Activated effector memory CD4-positive, alpha-beta T cell treated with anti-CD3 and anti-CD28 coated beads, Interleukin-2, amount 50 U/mL, for 16 hours (primary cell): ENCODE data around the gene XRRA1.

Experiments used
- DNase-seq: peaks from one replicate; pipeline ENCODE4 v3.0.0-alpha.2; 2020

The XRRA1 gene

DNA sequence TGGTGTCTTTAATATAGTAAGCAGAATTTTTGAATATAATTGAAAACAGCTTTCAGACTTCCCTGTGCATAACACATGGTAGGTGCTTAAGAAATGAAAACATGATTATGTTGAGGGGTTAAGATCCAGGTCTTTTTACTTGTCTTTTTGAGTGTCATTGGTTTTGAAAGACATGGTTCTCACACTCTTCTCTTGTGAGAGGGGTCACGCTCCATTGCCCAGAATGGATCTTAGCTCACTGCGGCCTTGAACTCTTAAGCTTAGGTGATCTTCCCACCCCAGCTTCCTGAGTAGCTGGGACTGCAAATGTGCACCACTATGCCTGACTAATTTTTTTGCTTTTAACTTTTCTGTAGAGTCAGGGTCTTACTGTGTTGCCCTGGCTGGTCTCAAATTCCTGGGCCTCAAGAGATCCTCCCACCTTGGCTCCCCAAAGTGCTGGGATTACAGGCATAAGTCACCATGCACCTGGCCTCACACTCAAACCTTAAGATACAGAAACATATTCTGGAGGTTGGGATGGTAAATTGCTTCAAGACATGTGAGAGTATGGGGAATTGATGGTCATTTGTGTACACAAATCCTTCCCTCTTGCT lies 1.6 kb upstream of the XRRA1 start:
- DNase-seq = no peak

DNA sequence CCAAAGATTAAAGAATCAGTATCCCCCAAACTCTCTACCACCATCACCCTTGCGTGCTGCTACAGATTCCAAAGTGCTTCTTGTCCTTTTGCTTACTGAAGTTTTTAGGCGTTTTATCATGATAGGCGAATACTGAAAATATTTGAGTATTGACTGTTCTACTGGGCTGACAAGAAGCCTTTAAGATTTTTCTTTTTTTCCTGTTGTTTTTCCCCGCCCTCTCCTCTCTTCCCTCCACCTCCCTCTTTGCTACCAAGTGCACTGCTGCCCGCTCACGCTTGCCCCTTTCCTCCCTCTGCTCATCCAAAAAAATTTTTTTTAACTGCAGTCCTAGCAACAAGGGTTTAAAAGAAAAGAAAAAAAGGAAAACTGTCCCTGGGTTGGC lies 854 bp upstream of the XRRA1 start:
- DNase-seq = no peak

- no peak for DNase-seq
Measured at GRCh38 chr11:74948546-74948897, 369 bp downstream of the XRRA1 start.

DNA sequence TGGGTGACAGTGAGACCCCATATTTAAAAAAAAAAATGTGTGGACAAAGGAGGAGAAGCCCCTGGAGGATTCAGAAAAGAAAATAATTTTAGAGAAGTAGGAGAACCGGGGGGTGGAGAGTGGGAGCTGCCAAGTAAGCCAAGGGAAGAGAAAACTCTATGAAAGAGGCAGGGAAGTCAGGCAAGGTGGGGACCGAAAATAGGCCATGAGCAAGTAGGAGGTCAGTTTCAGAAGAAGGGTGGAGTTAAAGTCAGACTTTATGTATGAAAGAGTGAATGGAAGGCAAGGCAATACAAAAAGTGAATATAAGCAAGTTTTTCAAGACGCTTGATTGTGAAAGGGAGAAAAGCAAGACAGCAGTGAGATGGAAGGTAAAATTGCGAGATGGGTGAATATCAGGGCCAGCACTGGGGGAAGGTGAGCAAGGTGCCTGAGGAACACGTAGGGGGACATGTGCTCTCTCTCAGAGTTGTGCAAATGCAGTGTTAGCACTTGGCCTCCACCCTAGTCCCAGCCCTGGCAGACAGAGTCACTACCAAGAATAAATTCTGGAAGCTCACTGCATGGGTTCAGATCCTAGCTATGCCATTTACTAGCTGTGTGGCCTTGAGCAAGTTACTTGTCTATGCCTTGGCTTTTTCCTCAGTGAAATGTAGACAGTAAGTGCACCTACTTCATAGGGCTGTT lies 6.7 kb downstream of the XRRA1 start:
- no peak for DNase-seq

DNA sequence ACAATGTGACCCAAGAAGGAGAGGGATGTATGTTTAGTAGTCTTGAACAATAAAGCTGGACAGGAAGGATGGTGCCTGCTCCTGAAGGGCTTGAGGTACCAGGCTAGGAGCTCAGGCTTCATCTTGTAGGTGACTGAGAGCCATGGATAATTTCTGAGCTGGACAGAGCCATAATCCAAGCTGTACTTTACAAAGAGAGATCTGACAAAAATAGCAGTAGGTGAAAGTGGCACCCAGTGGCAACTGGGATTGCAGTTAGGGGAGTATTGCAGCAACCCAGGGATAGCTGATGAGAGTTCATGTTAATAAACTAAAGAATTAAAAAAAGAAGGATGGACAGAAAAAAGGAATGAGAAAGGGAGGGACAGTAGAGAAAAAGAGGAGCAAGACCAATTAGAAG lies 7.4 kb downstream of the XRRA1 start:
- DNase-seq = no peak

DNA sequence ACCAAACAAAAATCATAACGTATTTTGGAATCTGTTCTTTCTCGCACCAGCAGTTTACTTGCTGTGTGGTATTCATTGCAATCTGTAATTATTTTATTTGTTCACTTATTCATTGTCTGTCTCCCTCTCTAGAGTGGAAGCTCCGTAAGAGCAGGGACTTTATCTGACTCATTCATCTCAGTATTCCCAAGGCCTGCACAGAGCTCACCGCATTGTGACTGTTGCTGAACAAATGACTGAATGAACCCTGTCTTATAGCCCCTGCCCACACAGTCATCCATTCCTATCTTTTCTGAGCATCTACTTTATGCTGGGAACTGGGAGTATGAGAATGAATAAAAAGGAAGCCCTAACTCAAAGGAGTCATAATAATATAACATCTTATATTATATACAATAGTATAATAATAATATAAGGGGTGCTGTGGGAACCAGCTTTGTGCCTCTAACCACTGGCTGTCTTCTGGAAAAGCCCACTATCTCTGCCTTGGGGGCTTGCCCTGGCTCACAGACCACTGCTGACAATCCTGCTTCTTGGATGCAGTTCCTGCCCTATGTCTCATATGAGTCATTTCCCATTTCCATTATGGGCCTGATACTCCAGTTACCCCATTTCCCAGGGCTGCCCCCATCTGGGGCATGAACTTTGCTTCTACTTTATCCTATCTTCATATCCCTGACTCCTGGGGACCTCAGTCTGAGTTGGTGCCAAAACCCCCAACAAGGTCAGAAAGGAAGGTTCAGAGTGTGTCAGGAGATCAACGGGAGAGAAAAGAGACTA lies 11.0 kb downstream of the XRRA1 start:
- DNase-seq = no peak

DNA sequence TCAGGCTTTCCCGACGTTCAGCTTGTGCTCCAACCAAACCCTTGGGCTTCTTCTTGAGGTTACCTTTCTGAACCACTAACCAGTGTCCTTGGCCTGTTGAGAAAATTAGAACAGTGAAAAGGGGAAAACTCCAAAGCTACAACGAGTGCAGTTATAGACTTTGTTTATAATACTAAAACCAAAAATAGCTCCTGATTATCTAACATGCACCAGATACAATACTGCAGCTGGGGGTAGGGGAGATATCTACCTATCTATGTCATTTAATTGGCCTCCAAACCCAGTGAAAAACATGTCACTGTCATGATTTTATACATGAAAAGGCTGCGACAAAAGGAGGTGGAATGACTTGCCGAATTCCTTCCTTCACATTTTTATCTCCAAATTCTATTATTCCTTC lies 11.9 kb downstream of the XRRA1 start:
- DNase-seq = no peak

DNA sequence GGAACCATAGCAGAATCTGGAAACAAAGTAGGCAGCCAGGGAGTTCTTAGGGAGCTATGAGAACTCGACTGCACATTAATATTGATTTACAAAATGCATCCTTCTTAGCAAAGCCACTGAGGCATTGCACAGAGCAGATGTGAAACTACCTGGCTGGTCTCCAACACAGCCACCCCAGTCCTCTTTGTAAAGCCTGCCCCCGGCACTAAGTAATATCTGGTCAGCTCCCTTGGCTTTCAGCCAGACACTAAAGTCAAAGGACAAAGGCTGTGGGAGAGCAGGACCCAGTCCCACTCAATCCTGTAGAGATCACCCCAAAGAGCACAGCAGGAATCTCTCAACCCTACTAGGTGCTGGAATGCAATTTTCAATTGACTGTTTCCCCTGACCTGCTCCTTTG lies 12.8 kb downstream of the XRRA1 start:
- DNase-seq = no peak

DNA sequence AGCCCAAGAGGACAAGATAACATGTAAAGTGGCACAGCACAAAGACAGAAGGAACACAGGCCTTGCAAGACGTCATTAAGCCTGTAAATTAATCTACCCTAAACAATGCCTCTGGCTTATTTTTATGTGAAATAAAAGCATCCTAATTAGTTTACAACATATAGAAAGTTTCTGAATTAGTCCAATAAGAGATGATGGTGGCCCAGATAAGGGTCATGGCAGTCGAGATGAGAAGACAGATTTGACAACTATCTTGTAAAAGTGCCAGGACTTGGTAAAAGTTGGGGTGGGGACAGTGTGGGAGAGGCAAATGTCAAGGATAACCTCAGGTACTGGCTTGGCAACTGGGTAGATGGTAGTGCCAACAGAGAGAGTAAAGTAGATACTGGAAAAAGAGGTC lies 13.6 kb downstream of the XRRA1 start:
- DNase-seq = no peak

DNA sequence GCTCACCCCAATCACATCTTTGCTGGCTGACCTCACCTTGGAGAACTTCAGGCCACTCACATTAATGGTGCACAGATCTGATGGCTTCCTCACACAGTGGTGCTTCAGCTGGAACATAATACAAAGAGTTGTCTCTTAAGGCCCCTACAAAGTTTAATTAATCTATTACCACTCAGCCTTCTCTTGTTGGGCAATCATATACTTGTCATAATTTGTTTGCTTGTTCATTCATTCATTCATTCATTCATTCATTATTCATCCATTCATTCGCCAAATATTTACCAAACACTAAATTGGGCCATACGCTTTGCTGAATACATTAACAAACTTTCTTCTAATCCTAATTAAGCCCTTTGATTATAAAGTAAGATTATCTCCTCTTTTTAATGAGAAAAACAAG lies 15.1 kb downstream of the XRRA1 start:
- no peak for DNase-seq

- DNase-seq = no peak
Measured at GRCh38 chr11:74932797-74933196, 16.1 kb downstream of the XRRA1 start.

GRCh38 chr11:74932169-74932568 lies 16.7 kb downstream of the XRRA1 start:
- no peak for DNase-seq

DNA sequence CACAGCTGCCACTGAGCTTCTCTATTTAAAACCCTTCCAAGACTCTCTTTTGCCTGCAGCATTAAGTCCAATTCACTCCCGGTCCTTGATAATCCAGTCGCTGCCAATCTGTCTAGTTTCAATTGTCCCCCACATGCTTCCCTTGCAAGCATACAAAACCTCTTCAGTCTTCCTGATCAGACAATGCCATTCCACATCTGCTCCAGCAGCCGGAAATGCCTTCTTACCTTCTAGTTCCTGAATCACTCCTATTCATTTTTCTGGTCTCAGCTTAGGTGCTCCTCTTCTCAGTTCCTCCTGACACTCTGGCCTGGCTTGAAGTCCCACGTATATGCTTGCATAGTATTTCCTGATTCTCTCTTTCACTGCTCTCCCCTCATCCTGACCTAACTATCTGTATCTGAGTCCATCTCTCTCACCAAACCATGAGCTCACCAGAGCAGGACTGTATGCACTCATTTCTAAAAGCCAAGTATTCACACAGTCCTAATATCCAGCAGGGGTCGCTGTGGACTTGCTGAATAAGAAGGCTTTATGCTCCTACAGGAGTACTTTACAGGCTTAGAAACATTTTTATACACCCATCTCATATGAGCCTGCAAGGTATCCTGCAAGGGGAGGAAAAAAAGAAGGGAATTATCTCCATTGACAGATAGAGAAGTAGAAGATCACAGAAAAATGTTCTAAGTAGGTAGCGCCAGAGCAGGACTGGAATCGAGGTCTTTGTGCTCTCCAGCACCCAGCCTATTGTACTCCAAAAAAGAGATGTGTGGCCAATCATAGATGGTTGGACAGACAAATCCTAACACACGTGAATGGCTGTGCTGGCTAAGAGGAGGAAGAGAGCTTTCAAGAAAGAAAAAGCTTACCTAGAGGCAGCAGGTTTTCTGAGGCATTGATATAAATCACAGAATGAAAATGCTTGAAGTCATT lies 19.2 kb downstream of the XRRA1 start:
- DNase-seq = peak; percentile 83

- no peak for DNase-seq
Measured at GRCh38 chr11:74927496-74927895, 21.4 kb downstream of the XRRA1 start.

GRCh38 chr11:74926304-74927030 lies 22.4 kb downstream of the XRRA1 start:
- DNase-seq = no peak

GRCh38 chr11:74925281-74925680 lies 23.6 kb downstream of the XRRA1 start:
- DNase-seq = no peak

- DNase-seq = no peak
Measured at GRCh38 chr11:74923125-74923524, 25.8 kb downstream of the XRRA1 start.

- no peak for DNase-seq
Measured at GRCh38 chr11:74909812-74910211, 39.1 kb downstream of the XRRA1 start.

DNA sequence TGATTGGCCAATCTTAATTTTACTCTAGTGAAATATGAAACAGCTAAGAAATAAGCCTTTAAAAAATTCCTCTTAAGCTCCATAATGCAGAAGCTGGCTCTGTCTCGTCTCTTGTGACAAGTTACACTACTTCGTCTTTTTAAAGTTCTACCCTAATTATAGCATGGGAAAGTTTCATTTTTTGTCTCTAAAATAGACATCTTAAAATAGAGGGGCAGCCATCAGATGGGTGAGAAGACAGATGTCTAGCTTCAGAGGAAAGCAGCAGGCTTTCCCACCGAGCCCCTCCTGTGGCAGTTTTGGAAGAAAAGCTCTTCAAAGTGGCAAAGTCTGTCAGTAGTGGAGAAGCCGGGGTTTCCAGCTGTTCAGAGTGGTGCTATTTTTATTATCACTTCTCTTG lies 39.5 kb downstream of the XRRA1 start:
- no peak for DNase-seq

DNA sequence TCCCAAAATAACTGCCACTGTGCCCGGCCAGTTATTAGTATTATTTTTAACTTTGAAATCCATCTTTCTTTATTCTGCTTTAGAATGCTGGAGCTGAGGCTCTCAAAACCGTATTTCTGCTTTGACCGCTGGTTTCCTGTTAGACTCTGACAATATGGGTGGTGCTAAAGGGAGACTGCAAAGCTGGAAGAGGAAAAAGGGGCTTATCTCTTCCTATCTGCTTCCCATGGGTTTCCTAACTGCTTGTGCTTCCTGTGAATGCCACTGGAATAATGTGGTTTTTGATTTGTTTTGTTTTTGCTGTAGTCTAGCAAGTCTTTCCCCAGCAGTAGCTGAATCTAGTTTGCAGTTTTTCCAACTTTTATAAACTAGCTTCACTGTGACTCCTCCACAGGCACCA lies 43.6 kb downstream of the XRRA1 start:
- DNase-seq = no peak

GRCh38 chr11:74902342-74902741 lies 46.5 kb downstream of the XRRA1 start:
- DNase-seq = no peak

GRCh38 chr11:74896311-74896710 lies 52.6 kb downstream of the XRRA1 start:
- DNase-seq = no peak
